ENCODE data around the gene MVB12A. TPM values are rescaled to one million over a fixed set of nuclear protein-coding genes. Genes with fewer than 3 reads are reported as not detected.
A peak's percentile ranks its signal among the peaks of the same experiment; 100 is the strongest.

Gene MVB12A
- total and polyA plus RNA-seq, 9 of the 15 experiments (the other 6 are each of a cell fraction or from before 2014, with no cell fraction given) = 1.2 to 46.2 (median 22.4) TPM

GRCh38 chr19:17390665-17391370 is 29.0 kb upstream of the MVB12A start (continued):
- TF ChIP-seq PBX2 (CRISPR knock-in tag; IDR thresholded peaks at IDR 0.05; ENCODE audit: low read depth) (peak; percentile 9; the same call in 1 of the 2 replicates), PBX2 (tag; conservative IDR thresholded peaks at IDR 0.05; ENCODE audit: low read depth) (no peak), ZNF77 (CRISPR knock-in tag; IDR thresholded peaks at IDR 0.05) (no peak), ZFP36 (IDR thresholded peaks at IDR 0.05; ENCODE audit: low read depth, low read length, partially characterized antibody) (peak; percentile 31), REST (IDR thresholded peaks at IDR 0.05; ENCODE audit: borderline replicate concordance) (peak; percentile 74), REST (CRISPR knock-in tag; IDR thresholded peaks at IDR 0.05; ENCODE audit: low read depth) (peak; percentile 61; the same call in 1 of the 2 replicates), PHF8 (IDR thresholded peaks at IDR 0.05; ENCODE audit: borderline replicate concordance, low read length) (peak; percentile 33; the same call in 1 of the 2 replicates), ESRRA (IDR thresholded peaks at IDR 0.05; ENCODE audit: borderline replicate concordance, low read depth) (0 out of 2 replicates have a peak, but pooled peaks have one; percentile 19), DLX4 (CRISPR knock-in tag; IDR thresholded peaks at IDR 0.05) (no peak), SMAD4 (CRISPR knock-in tag; conservative IDR thresholded peaks at IDR 0.05) (peak; percentile 89), ZEB2 (IDR thresholded peaks at IDR 0.05) (no peak), HDAC8 (tag; IDR thresholded peaks at IDR 0.05) (no peak), SMARCE1 (IDR thresholded peaks at IDR 0.05) (no peak), TAF15 (IDR thresholded peaks at IDR 0.05; ENCODE audit: low read depth, low read length) (no peak), TCF7 (IDR thresholded peaks at IDR 0.05; ENCODE audit: borderline replicate concordance) (no peak), ZNF583 (CRISPR knock-in tag; IDR thresholded peaks at IDR 0.05) (no peak), ILK (tag; IDR thresholded peaks at IDR 0.05; ENCODE audit: borderline replicate concordance, low read depth) (no peak), KDM1A (IDR thresholded peaks at IDR 0.05) (peak in 1 of 2 experiments; percentile 29; a peak in 1 of 4 replicates), MTA1 (IDR thresholded peaks at IDR 0.05; ENCODE audit: borderline replicate concordance) (no peak)
